B cell (primary cell): Measurements from ENCODE around the gene BRDT. TPM values are rescaled to one million over a fixed set of nuclear protein-coding genes. Genes with fewer than 3 reads are reported as not detected.

Experiments used
- ATAC-seq: fragments of 200-7000 bp; cut with Tn5 transposase; one replicate; pipeline ENCODE4 v1.10.0; 2021; ENCODE audit warnings: low read depth, mild to moderate bottlenecking, moderate number of reproducible peaks, moderate library complexity
- CTCF ChIA-PET: fragments of 350-600 bp; sonication (Branson Sonifier 250); formaldehyde crosslinking; loops from one replicate; lab custom pipeline; 2021; ENCODE audit warnings: antibody characterized with exemption, inconsistent platforms; lab: Charles Lee
- POLR2A ChIA-PET: fragments of 350-600 bp; sonication (Branson Sonifier 250); formaldehyde crosslinking; loops from one replicate; lab custom pipeline; 2021; ENCODE audit warnings: antibody characterized with exemption; lab: Charles Lee
- DNase-seq: peaks from one replicate; pipeline ENCODE4 v3.0.0; 2013
- H2AFZ ChIP-seq: 2 replicates; pipeline ENCODE4 v1.6.1; 2012; ENCODE audit warnings: mild to moderate bottlenecking, low read depth, low read length; ENCODE audit not compliant: insufficient read depth, poor library complexity, severe bottlenecking
- H3K27ac ChIP-seq, 2 donors: 1 replicate in 1 of 2; 2 replicates in 1 of 2; pipeline ENCODE4 v1.5.1; 2012 to 2013; ENCODE audit warnings: low read length in 2 of 2, mild to moderate bottlenecking in 2 of 2, moderate library complexity in 1 of 2
- H3K27me3 ChIP-seq, 4 experiments: fragments of 200-600 bp in 1 of 4; sonication (generic) in 1 of 4; replicated peaks in 1 of 4; 1 replicate in 2 of 4; 2 replicates in 2 of 4; pipeline versions ENCODE4 v1.6.1 to v1.7.0; 2013 to 2016; ENCODE audit warnings: low read length in 3 of 4, mild to moderate bottlenecking in 2 of 4, mixed read lengths in 1 of 4, moderate library complexity in 1 of 4; ENCODE audit not compliant: insufficient read depth in 4 of 4, control insufficient read depth in 3 of 4; ENCODE audit errors: control extremely low read depth in 1 of 4
- H3K36me3 ChIP-seq, 2 experiments: replicated peaks in 1 of 2; 1 replicate in 1 of 2; 2 replicates in 1 of 2; pipeline versions ENCODE4 v1.6.1 to v1.7.1; 2013; ENCODE audit warnings: low read length in 1 of 2; ENCODE audit not compliant: insufficient read depth in 2 of 2, control insufficient read depth in 1 of 2; ENCODE audit errors: control extremely low read depth in 1 of 2, extremely low read depth in 1 of 2
- H3K4me1 ChIP-seq, 2 donors: fragments of 200-600 bp in 1 of 2; sonication (generic) in 1 of 2; 1 replicate in 1 of 2; 2 replicates in 1 of 2; pipeline versions ENCODE4 v1.5.1 to v1.6.1; 2013 to 2017; ENCODE audit warnings: low read length in 2 of 2; ENCODE audit not compliant: control insufficient read depth in 2 of 2, insufficient read depth in 2 of 2
- H3K4me2 ChIP-seq: replicated peaks from 2 replicates; pipeline ENCODE3; 2012; ENCODE audit warnings: mild to moderate bottlenecking, low read depth, low read length; ENCODE audit not compliant: poor library complexity, severe bottlenecking
- H3K4me3 ChIP-seq, 5 experiments: fragments of 200-600 bp in 1 of 5; sonication (generic) in 1 of 5; 1 replicate in 3 of 5; 2 replicates in 2 of 5; pipeline versions ENCODE4 v1.5.1 to v1.7.0; 2011 to 2016; ENCODE audit warnings: low read length in 4 of 5, mild to moderate bottlenecking in 4 of 5, low read depth in 2 of 5, control low read depth in 1 of 5, moderate library complexity in 1 of 5; ENCODE audit not compliant: insufficient read depth in 1 of 5; ENCODE audit errors: control extremely low read depth in 1 of 5, extremely low read depth in 1 of 5
- H3K79me2 ChIP-seq: fragments of 200-600 bp; sonication (generic); one replicate; pipeline ENCODE4 v1.6.0; 2016; ENCODE audit warnings: low read length; ENCODE audit not compliant: control insufficient read depth, insufficient read depth
- H3K9ac ChIP-seq: fragments of 200-600 bp; sonication (generic); 2 replicates; pipeline ENCODE4 v1.6.1; 2017; ENCODE audit warnings: mild to moderate bottlenecking, low read length, moderate library complexity
- H3K9me3 ChIP-seq, 3 donors: one replicate each; pipeline versions ENCODE4 v1.6.1 to v1.7.1; 2013; ENCODE audit warnings: low read length in 2 of 3; ENCODE audit not compliant: control insufficient read depth in 2 of 3, insufficient read depth in 1 of 3; ENCODE audit errors: control extremely low read depth in 1 of 3
- H4K20me1 ChIP-seq: 2 replicates; pipeline ENCODE4 v1.6.0; 2012; ENCODE audit warnings: mild to moderate bottlenecking, low read length; ENCODE audit not compliant: insufficient read depth, control insufficient read depth, poor library complexity, severe bottlenecking
- H3K27ac Mint-ChIP-seq: one replicate; pipeline ENCODE4 v1.8.0; 2021; ENCODE audit warnings: mixed read lengths
- H3K27me3 Mint-ChIP-seq: one replicate; pipeline ENCODE4 v1.8.0; 2021; ENCODE audit warnings: mixed read lengths
- H3K4me1 Mint-ChIP-seq: one replicate; pipeline ENCODE4 v1.8.0; 2021; ENCODE audit warnings: mixed read lengths
- H3K4me3 Mint-ChIP-seq: one replicate; pipeline ENCODE4 v1.8.0; 2021; ENCODE audit warnings: mixed read lengths
- H3K9me3 Mint-ChIP-seq: one replicate; pipeline ENCODE4 v1.8.0; 2022; ENCODE audit warnings: mixed read lengths; ENCODE audit not compliant: insufficient read depth
- EZH2 ChIP-seq: IDR thresholded peaks from 2 replicates; pipeline ENCODE4 v1.6.1; 2012; ENCODE audit warnings: borderline replicate concordance, low read depth, mild to moderate bottlenecking, moderate library complexity, low read length; ENCODE audit not compliant: insufficient read depth, poor library complexity, severe bottlenecking
- WGBS: methylation state at CpG from one replicate; pipeline ENCODE4 v1.1.5; 2013; ENCODE audit warnings: missing lambda C conversion rate; ENCODE audit not compliant: insufficient coverage; 5-methylcytosine and 5-hydroxymethylcytosine counted together
- intact Hi-C: fragments of 100-400 bp; cut with micrococcal nuclease; formaldehyde crosslinking; loops from one replicate; pipeline ENCODE4 v1.10.0; 2022
- polyA plus RNA-seq: library from polyadenylated mRNA; depleted of rRNA; stranded (reverse); fragments of >200 nt; gene quantifications from 2 replicates; pipeline ENCODE4 v1.2.3, GENCODE V29; 2012
- total RNA-seq, 2 donors: library from RNA; stranded (reverse); fragments of 120-200 nt in 1 of 2; gene quantifications; 1 replicate in 1 of 2; 2 replicates in 1 of 2; pipeline versions ENCODE4 v1.2.3 to v1.2.4, GENCODE V29; 2013 to 2022
- TF ChIP-seq, protein P1 (sequence below): fragments of 200-600 bp; IDR thresholded peaks from one replicate; pipeline ENCODE4 v1.8.0; 2022; ENCODE audit warnings: antibody characterized with exemption, mild to moderate bottlenecking

BRDT gene
- total and polyA plus RNA-seq, 2 donors (not counting 1 experiment from before 2014, with no cell fraction given): not detected

DNA sequence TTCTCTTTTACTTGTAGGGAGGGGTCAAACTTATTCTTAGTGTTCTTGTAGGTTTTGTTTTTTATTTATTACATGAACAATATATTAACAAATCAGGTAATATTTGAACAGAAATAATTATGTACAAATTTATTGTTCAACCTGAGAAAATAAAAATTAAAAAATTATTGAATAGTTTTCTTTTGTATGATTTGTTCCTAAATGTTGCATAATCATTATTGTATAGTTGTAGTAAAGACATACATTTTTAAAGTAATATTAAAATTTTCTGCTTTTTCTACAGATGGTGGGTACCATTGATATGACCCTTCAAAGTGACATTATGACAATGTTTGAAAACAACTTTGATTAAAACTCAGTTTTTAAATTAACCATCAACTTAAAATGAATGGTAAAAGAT lies 64.7 kb downstream of the BRDT start:
- no peak overlapping the region for H3K4me2 ChIP-seq
- H3K4me1 ChIP-seq: no peaks in the 10 kb centered on the region
- H2AFZ ChIP-seq: no peak overlapping the region
- ChIA-PET CTCF (no interaction called here), POLR2A (no interaction called here)
- H3K79me2 ChIP-seq: no peaks in the 10 kb centered on the region
- no peaks in the 10 kb centered on the region for H3K36me3 ChIP-seq
- ATAC-seq: no peak
- H3K4me3 ChIP-seq: no peak overlapping the region
- Mint-ChIP-seq H3K4me1 (no peaks in the 10 kb centered on the region), H3K27me3 (peaks cover 18% of the 10 kb centered on the region), H3K9me3 (no peaks in the 10 kb centered on the region), H3K27ac (no peak overlapping the region), H3K4me3 (no peak overlapping the region)
- no peak for DNase-seq
- H3K27ac ChIP-seq: no peak overlapping the region
- H4K20me1 ChIP-seq: no peaks in the 10 kb centered on the region
- peaks cover 0 to 2% (median 0%) of the 10 kb centered on the region in 4 experiments for H3K27me3 ChIP-seq
- H3K9me3 ChIP-seq: no peaks in the 10 kb centered on the region
- TF ChIP-seq, protein P1, sequence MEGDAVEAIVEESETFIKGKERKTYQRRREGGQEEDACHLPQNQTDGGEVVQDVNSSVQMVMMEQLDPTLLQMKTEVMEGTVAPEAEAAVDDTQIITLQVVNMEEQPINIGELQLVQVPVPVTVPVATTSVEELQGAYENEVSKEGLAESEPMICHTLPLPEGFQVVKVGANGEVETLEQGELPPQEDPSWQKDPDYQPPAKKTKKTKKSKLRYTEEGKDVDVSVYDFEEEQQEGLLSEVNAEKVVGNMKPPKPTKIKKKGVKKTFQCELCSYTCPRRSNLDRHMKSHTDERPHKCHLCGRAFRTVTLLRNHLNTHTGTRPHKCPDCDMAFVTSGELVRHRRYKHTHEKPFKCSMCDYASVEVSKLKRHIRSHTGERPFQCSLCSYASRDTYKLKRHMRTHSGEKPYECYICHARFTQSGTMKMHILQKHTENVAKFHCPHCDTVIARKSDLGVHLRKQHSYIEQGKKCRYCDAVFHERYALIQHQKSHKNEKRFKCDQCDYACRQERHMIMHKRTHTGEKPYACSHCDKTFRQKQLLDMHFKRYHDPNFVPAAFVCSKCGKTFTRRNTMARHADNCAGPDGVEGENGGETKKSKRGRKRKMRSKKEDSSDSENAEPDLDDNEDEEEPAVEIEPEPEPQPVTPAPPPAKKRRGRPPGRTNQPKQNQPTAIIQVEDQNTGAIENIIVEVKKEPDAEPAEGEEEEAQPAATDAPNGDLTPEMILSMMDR: no peak
- no peak for TF ChIP-seq EZH2
- H3K9ac ChIP-seq: no peak overlapping the region
- intact Hi-C loops: no loop called here

DNA sequence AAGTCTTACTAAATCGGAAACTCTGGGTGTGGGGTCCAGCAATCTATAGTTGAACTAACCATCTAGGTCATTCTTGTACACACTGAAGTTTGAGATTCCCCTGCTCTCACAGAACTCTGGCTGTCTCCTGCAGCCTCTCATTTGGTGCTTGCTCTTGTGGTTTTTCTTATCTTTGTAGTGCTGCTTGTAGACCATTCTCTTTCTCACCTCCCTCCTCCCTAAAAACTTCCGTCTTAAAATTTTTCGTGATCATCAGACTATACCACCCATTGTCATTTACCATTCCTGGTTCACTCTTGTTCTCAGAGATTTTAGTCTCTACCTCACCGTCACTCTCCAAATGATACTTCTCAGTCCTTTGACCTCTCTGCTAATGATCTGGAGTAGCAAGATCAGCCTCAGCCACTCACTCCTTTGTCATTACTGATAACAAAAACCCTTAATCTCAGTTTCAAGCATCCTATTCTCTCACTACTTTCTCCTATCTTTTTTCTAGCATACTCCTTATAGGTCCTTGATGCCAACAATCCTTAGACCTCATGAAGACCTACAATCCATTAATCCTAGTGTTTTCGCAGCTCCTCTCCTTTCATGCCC lies 67.6 kb downstream of the BRDT start:
- H3K4me3 ChIP-seq: no peak overlapping the region
- H3K27ac Mint-ChIP-seq: no peak overlapping the region
- intact Hi-C loops: no loop called here
- no peaks in the 10 kb centered on the region for H4K20me1 ChIP-seq
- no peaks in the 10 kb centered on the region for H3K36me3 ChIP-seq
- no peaks in the 10 kb centered on the region for H3K9me3 Mint-ChIP-seq
- ATAC-seq (no peak), DNase-seq (no peak)
- peaks cover 0 to 6% (median 0%) of the 10 kb centered on the region in 4 experiments for H3K27me3 ChIP-seq
- CTCF ChIA-PET: interaction anchor here (0.6 kb wide), 1 partner anchor 15 kb away, joined by 3 read pairs; no protein-coding TSS in a partner anchor
- TF ChIP-seq EZH2: no peak
- TF ChIP-seq, protein P1: no peak
- 73% methylated on average over 4 of the region's 5 CpGs for WGBS
- no peak overlapping the region for H3K9ac ChIP-seq
- peaks cover 10% of the 10 kb centered on the region for H3K27me3 Mint-ChIP-seq
- H3K27ac ChIP-seq: no peak overlapping the region
- H3K9me3 ChIP-seq: no peaks in the 10 kb centered on the region
- POLR2A ChIA-PET: no interaction called here
- no peaks in the 10 kb centered on the region for H3K4me1 Mint-ChIP-seq
- H3K79me2 ChIP-seq: no peaks in the 10 kb centered on the region
- no peak overlapping the region for H3K4me2 ChIP-seq
- no peak overlapping the region for H3K4me3 Mint-ChIP-seq
- H3K4me1 ChIP-seq: no peaks in the 10 kb centered on the region
- no peak overlapping the region for H2AFZ ChIP-seq
